T-helper 1 cell treated with Interleukin-12 subunit alpha and Interleukin-12 subunit beta and Interleukin-4 antibody, amounts not matched to agents 30 ng/mL and 1 ng/mL, for 36 hours (primary cell): ENCODE data around the gene EPG5. TPM values are rescaled to one million over a fixed set of nuclear protein-coding genes. Genes with fewer than 3 reads are reported as not detected.
"Not testable (repeated sequence)": the region's sequence is repeated elsewhere in the genome, so short reads cannot be mapped to it uniquely, and the experiment has no call there.

Source experiments
- intact Hi-C: fragments of 100-400 bp; cut with micrococcal nuclease; formaldehyde crosslinking; loops from one replicate; pipeline ENCODE4 v1.15.1; 2024
- total RNA-seq: library from RNA; stranded (reverse); gene quantifications from 2 replicates; pipeline ENCODE4 v1.2.3, GENCODE V29; 2022

EPG5 gene
- total RNA-seq, 1 donor from 2014 or later, result 23.9 TPM

DNA sequence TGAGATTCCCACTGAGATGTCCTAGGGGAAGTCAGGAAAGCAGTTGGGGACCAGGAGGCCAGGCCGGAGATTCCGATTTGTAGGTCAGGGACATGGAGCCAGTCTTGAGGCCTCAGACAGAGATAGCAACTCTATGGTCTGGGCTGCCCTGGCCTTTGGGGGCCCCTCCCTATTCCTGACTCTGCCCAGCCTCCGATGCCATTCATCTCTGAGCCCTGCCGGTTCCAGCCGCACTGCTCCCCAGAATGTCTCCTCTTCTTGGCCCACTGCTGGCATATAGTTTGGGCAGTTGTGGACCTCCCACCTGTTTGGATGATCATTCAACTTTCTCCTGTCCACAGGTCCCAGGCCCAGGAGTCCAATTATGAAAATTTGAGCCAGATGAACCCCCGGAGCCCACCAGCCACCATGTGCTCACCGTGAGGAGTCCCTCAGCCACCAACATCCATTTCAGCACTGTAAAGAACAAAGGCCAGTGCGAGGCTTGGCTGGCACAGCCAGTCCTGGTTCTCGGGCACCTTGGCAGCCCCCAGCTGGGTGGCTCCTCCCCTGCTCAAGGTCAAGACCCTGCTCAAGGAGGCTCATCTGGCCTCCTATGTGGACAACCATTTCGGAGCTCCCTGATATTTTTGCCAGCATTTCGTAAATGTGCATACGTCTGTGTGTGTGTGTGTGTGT, 125.2 kb downstream of the EPG5 start:
- intact Hi-C loops, result no loop called here

DNA sequence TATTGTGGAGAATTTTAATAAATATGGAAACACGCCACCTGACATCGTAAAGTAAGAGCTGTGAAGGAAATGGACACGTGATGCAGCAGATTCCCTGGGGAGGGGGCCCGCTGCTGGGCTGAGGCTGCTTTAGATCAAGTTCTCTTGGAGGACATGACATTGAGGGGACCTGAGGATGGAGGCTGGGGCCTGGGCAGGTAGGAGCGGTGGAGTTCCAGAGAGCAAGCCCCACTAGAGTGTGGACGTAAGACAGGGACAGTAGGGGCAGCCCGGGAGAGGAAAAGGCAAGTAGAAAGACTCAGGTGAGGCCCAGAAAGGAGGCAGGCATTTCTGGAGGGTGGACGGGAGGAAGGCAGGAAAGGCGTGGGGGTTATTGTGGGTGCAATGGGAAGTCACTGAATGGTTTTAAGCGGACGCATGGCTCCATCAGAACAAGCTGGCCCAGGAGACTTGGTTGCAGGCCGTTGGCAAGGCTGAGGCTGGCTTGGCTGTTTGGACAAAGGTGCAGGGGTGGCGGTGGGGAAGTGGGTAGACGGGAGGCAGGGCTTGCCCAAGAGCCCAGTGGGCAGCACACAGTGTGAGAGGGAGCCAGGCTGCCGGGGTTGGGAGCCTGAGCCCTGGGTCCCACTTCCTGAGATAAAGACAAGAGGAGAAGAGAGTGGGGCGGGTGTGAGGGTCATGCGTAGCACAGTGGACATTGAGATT, 125.9 kb downstream of the EPG5 start:
- intact Hi-C loops, result no loop called here

DNA sequence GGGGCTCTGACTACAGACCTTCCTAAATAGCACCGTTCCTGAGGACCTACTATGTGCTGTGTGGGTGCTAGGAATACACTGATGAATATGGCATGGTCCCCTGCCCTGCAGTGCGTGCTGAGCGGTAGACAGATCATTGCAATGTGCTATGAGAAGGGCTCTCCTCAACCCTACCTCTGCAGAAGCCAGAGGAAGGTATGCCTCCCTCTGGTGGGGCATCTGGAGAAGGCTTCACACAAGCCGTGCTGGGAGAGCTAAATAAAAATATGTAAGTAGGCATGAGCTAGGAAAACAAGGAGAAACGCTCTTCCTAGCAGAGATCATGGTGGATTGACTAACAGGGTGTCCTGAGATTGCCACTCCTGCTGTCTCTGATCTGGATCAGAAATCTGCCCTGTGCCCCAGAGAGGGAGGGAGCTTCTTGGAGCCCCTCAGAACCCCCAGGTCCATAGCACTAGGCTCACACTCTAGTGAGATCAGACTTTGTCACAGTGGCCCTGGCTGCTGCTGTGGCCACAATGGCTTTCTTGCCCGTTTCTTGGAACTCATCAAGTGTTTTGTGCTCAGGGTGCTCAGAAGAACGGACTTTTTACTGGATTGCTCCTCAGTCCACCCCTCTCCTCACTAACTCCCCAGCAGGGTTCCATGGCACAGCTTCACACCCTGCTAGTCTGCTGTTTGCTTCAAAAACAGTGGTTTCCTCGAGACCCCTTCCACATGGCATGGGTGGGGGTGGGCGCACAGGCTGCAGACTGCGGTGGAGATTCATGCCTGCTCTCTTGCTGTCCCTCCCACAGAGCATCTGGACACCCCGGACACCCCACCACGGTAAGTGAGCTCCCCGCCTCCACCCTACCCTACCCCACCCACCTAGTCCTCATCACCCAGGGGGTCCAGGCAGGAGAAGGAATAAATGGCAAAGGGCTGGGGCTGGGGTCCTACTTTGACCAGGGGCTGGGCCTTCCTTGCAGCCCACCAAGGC, 127.4 kb downstream of the EPG5 start:
- intact Hi-C loops, result loop anchor here (1.0 kb wide), 4 partner anchors 128 to 174 kb away; partner anchors contain the start of gene EPG5

DNA sequence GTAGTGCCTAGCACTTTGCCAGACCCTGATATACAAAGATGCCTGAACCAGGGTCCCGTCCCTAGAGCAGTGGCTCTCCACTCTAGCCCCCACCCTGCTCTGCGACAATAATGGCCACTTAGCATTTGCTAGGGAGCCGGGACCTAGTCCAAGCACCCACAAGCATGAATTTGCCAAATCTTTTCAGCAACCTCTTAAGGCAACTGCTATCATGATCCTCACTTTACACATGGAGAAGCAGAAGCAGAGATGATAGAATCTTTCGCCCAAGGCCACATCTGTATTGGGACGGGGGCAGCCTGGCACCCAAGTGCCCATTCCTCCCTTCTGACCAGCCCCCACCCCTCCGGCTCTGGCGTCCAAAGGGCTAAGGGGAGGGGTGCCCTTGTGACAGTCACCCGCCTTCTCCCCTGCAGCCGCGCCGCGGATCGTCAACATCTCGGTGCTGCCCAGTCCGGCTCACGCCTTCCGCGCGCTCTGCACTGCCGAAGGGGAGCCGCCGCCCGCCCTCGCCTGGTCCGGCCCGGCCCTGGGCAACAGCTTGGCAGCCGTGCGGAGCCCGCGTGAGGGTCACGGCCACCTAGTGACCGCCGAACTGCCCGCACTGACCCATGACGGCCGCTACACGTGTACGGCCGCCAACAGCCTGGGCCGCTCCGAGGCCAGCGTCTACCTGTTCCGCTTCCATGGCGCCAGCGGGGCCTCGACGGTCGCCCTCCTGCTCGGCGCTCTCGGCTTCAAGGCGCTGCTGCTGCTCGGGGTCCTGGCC, 128.6 kb downstream of the EPG5 start:
- intact Hi-C loops, result loop anchor here (1.0 kb wide), 4 partner anchors 129 to 173 kb away; partner anchors contain the start of gene EPG5

DNA sequence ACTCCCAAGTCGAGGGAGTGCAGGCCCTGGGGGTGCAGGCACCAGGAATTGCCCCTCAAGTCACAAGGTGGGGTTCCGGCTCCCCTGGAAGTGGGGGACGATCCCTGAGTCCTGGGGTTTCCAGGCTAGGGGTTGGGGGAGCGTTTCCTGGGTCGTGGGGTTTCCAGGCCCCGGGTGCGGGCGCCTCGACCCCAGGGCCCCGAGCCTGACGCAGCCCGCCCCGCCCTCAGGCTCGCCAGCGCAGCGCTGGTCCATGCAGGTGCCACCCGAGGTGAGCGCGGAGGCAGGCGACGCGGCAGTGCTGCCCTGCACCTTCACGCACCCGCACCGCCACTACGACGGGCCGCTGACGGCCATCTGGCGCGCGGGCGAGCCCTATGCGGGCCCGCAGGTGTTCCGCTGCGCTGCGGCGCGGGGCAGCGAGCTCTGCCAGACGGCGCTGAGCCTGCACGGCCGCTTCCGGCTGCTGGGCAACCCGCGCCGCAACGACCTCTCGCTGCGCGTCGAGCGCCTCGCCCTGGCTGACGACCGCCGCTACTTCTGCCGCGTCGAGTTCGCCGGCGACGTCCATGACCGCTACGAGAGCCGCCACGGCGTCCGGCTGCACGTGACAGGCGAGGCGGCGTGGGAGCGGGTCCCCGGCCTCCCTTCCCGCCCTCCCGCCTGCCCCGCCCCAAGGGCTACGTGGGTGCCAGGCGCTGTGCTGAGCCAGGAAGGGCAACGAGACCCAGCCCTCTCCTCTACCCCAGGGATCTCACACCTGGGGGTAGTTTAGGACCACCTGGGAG, 129.7 kb downstream of the EPG5 start:
- intact Hi-C loops, result loop anchor here (1.0 kb wide), 1 partner anchor 114 kb away; no protein-coding TSS in a partner anchor

DNA sequence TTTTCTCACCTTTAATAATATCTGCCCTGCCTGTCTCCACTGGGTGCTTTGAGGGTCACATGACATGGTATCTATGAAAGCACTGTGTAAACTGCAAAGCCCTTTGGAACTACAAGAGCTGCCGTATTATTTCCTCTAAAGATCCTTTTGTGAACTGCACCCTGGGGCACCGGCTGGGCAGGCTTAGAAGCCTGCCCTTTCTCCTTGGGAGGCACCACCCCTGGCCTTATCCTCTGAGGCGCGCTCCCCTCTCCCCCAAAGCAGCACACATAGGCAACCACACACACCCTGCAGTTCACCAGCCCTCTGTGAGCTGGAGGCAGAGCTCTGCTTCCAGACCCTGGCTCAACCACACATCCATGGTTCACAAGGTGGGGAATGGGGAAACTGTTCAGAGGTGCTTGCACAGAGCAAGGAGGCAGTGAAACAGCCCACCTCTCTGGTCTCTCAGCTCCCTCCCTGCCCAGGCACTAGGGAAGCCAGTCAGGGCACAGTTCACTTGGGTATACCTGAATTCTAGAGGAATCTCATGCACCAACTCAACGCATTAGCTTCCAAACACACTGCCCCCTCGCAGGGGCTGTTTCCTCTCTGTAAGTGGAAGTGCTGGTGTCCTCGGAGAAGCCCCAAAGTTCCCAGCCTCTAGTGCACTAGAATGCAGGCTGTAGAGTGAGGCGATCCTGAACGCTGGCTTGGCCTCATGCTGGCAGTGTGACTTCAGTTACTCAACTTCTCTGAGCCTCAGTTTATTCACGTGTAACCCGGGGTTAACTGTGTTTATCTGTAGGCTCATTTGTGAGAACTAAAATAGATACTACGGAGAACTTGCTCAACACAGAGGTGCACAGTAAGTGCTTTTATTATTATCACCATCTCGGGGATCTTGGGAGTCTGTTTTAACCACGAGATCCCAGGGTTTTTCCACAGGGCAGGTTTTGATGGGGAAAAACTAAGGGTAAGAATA, 130.6 kb downstream of the EPG5 start:
- intact Hi-C loops, result loop anchor here (1.0 kb wide), 1 partner anchor 113 kb away; no protein-coding TSS in a partner anchor

DNA sequence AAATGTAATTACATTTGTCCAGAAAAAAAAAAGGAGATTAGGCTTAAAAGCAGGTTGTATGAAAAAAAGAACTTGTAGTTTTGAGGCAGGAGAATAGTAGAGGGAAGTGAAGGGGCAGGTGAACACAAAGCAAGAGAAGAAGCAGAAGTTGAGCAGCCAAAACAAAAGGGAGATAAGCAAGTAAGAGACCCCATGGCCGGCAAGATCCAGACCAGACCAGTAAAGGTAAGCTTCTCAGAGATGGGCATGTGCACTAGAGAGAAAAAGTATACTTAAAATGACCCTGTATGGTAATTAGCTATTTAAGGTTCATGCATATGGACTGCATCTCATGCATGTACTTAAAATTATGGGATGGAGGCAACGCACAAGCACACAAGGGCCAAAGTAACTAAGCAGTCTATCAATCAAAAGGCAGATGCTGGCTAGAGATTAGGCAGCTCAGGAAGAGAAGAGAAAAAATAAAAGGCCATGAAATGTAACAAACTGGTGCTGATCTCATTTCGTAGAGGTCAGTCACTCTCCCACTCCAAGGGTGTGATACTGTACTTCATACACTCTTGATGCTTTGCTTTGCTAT, 132.0 kb downstream of the EPG5 start:
- intact Hi-C loops, result no loop called here

DNA sequence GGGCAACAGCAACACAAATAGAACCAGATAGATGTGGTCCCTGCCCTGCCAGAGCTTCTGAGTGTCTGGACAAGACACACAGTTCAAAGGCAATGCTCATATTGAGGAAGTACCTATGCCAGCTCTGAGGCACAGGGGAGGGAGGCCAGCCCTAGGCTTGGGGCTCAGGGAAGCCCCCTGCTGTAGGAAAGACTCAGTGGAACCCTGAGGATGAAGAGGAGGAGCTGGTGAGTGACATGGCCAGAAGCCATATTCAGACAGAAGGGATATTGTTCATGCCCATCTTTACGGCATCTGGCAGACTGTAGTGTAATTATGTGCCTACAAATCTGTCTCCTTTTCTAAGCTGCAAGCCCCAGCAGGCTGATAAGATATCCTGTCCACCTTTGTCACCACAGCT, 132.8 kb downstream of the EPG5 start:
- intact Hi-C loops, result no loop called here

DNA sequence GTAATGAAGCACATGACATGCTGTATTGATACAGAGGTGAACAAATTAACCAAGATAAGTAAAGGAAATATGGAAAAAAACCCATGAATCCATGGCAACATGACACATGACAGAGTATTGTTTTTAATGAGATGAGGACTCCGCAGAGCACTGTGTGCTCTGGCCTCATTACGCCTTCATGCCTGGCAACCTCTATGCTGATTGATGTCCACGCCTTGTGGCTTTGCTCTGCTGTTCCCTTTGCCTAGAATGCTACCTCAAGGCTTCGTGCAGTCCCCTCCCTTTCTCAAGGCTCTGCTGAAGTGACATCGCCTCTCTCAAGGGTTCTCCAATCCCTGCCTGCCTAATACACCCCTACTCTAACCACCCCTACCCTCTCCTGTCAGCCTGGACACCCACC, 133.3 kb downstream of the EPG5 start:
- intact Hi-C loops, result no loop called here

DNA sequence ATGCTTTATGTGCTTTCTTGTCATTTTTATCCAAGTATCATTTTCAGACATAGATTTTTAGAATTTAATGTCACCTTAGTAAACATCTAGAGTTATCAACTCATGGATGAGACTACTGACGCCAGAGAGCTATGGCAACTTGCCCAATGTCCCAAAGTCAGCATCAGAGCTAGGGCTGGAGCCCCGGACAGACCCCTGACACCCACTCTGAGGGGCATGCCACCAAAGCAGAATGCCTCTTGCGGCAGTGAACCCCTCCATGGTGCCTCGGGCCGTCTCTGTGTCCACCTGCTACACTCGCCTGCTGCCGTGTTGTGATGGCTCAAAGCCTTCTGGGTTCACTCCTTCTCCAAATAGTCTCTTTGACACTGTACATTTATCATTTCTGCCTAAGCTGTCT, 136.2 kb downstream of the EPG5 start:
- intact Hi-C loops, result no loop called here

DNA sequence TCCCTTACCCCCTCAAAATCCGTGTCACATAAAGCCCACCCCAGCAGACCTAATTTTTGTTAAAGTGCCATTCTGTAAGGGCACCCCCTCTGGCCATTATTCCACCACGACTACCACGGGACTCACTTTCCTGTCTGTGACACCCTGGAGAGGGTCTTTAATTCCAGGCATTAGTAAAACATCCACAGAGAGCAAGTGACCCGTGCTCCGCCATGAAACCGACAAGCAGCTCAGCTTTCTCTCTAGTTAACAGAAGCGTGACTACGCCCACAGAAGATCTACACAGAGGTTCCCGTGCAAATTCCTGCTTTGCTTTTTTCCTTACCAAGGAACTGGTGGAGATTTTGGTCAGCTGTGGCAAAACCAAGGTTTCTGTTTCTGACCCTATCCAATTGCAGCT, 137.3 kb downstream of the EPG5 start:
- intact Hi-C loops, result no loop called here

DNA sequence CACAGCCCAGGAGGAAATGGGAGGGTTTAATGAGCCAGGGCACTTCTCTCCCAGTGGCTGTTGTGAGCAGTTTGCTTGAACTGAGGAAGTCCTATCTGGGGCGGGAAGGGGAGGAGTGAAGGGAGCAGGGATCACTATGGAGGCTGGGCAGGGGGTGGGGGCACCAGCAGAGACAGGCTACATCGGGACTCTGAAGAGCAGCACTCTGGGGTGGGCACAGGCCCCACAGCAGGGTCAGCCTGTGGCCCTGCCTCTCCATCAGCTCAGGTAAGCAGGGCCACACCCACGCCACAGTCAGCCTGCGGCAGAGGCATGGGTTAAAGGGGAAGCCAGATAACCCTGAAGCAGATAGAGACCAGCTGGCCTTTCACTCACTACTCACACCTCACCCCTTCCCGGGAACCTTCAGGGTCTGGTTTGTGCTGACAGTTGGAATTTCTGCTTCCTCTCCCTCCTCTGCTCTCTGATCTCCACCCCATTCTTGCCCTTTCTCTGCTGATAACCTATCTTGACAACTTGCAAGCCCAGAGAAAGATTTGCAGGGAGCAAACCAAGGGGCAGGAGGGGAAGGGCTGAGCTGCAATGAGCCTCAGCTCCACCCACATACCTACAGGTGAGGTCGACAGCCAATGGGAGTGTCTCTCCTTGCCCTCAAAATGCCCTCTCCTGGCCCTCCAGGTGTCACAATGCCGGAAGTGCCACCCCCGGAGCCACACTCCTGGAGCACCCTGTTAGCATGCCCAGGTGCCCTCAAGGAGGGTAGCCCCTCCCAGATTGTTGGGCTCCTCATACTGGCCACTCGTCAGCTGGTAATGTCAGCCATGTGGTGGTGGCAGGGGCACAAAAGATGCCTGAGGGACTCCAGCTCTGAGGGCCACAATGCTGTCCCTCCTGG, 138.0 kb downstream of the EPG5 start:
- intact Hi-C loops, result no loop called here

DNA sequence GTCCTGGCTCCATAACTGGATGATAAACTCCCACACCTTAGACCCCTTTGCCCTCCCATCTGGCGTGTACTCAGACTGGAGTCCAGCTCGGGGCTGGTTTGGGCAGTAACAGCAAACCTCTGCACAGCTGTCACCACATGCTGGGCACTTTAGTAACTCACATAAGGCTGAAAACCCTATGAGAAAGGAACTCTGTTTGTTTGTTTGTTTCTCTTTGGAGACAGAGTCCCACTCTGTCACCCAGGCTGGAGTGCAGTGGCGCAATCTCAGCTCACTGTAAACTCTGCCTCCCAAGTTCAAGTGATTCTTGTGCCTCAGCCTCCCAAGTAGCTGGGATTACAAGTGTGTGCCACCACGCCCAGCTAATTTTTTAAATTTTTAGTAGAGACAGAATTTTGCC, 140.4 kb downstream of the EPG5 start:
- intact Hi-C loops, result not testable (repeated sequence)

DNA sequence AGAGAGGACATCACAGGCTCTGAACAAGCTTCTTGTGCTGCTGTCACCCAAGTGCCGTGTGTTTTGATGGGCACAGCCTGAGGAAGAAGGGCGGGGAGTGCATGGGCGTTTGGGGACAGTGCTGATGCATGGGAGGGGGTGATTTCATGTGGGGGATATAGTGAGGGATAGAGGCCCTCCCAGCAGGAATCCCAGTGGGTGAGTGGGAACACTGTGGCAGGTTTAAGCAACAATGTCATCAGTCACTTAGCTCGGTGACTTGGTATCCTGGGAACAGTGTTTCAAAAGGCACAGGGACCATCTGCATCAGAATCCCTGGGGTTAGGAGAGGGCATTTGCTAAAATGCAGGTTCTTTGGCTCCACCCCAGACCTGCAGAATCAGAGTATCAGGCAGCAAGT, 141.0 kb downstream of the EPG5 start:
- intact Hi-C loops, result no loop called here

DNA sequence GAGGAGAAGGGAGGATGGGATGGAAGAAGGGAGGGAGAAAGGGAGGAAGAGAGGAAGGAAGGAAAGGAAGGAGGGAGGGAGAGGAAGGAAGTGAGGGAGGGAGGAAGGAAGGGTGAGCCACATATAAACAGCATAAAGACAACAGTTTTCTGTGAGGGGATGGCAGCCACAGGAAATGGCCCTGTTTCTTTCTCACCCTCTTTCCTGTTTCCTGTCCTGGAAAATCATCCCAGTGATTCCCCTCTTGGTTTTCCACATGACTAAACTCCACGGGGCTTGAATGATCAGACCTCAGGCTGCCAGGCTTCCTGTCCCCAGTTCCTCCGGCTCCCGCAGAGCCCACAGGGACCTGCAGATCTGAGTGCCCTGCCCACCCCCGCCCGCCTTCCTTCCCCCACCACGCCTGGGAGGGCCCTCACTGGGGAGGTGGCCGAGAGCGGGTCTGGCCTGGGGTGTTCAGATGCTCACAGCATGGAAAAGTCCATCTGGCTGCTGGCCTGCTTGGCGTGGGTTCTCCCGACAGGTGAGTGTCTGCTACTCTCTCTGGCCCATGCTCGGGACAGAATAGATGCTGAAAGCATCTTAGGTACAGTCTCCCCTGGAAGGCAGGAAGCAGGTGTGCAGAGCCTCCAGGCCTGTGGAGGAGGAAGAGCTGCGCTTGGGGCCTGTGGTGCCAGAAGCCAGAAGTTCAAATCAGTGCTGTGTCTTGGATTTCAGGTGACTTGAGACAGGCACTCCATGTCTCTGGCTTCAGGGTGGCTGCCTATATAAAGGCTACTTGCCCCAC, 141.7 kb downstream of the EPG5 start, which contains the start of gene SIGLEC15:
TSS of gene SIGLEC15 (plus strand) at position 418 of the 787 bp plus-strand sequence. CDS start at position 472, 54 bp downstream.
- intact Hi-C loops, result no loop called here

DNA sequence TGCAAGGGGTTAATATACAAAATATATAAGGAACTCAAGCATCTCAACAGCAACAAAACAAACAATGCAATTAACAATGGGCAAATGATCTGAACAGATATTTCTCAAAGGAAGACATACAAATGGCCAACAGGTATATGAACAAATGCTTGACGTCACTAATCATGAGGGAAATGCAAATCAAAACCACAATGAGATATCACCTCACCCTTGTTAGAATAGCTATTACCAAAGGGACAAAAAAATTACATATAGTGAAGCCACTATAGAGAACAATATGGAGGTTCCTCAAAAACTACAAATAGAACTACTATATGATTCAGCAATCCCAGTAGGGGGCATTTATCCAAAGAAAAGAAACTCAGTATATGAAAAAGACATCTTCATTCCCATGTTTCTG, 145.4 kb downstream of the EPG5 start:
- intact Hi-C loops, result no loop called here

DNA sequence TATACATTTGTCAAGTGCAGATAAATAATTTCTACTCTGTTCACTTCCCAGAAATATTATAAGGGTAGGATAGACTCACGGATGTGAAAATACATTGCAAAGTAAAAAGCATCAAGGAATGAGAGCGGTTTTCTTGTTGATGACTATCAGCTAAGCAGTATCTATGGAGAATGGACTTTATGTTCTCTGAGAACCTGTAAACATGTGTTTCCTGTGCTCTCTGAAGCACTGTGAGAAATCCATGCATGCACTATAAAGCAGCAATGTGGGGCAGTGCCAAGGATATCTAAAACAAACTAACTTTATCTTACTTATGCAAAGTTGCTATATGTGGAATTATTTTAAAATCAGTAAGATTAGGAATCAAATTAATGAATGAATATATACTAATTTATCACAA, 146.1 kb downstream of the EPG5 start:
- intact Hi-C loops, result no loop called here
